ENCODE results near the gene HHAT.

The HHAT gene

DNA sequence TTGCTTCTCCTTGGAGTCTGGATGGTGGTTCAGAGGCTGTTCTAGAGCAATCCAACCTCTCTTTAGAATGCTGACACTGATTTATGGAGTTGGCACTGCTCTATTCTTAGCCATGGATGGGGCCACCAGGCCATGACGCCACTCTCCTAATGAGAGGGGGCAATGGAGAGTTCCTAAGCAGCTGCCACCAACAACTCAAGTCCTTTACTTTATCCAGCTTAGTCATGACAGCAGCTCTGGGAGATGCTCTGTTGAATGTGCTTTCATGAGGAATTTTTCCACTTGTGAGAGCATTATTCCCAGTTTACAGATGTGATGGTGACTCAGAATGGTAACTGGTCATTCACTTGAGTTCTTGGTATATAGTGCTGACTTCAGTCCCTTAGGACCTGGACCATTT is 366.3 kb downstream of the HHAT start:
- FAIRE-seq, result no peak

DNA sequence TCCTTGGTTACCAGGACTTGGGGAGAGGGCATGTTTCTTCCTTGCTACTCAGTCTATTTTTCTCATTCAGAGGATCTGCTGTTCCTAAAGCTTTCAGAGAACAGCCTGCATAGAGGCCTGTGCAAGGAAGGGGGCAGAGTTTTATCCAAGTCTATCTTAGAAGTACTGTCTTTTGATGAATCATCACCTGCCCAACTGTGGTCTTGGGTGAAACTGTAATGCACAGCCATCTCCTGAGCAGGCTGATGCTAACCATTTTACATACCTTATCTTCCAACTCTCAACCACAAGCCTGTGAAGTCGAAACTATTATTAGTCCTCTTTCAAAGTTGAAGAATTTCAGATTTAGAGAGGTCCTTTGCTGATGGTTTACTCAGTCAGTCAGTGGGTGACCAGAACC is 368.0 kb downstream of the HHAT start:
- no peak for FAIRE-seq

DNA sequence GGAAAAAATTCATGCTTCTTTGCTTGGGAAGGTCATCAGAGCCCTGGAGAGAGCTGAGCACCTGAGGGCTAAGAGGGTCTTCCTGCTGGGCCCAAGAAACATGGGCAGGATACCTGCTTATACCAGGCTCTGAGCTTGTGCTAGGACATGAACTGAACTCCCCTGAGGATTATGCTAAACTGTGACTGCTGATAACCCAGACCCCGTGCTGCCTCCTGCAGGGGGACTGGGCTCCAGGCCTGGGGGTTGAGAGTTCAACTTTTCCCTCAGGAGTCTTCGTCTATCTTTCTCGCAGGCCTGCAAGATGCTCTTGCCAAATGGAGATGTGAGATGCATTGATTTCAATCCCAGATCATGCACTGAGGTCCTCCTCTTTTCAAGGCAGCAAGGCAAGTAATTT is 368.5 kb downstream of the HHAT start:
- FAIRE-seq, result no peak

DNA sequence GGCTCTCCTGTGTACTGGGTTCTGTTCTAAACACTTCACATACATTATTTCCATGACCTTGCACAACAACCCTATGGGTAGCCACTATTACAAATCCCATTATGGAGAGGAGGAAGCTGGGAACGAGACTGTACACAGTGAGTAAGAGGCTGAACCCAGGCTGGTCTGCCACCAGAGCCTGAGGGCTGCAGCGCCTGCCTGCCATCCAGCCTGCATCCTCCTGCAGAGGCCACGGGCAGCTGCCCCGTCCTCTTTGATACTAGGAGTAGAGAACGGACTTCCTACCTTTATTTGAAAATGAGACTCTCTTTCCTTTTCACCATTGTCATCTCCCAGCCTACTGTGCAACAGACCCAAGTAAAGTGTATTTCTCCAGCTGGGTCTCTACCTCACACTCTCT is 370.0 kb downstream of the HHAT start:
- FAIRE-seq, result no peak

DNA sequence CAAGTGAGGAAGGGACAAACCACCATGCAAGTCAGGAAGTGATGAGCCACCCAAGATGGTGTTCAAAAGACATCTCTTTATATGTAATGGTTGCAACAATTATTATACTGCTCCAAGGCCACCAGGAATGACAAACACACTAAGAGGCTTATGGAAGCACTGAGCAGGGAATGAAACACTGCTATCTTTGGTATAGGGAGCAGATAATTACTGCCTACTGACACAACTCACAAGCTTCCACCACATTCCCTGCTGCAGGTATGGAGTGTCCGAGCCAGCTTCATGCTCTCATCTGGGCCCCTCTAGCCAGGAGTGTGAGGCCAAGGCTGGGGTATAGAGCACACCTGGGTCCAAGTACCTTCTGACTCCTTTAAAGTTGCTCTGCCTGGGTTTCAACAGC is 371.4 kb downstream of the HHAT start:
- FAIRE-seq, result no peak

DNA sequence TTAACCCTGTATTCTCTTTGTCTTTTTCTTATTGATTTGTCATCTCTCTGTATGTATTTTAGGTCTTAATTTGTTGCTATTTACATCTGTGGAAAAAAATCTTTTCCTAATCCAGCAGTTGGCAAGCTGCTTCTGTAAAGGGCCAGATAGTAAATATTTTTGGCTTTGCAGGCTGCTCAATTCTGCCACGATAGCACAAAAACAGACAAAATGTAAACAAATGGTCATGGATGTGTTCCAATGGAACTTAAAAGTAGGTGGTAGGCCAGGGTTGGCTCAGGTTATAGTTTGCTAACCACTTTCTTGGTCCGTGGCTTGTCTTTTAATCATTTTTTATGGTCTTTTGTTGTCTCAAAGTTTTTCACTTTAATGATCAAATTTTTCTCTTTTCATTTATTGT is 371.8 kb downstream of the HHAT start:
- FAIRE-seq, result no peak

DNA sequence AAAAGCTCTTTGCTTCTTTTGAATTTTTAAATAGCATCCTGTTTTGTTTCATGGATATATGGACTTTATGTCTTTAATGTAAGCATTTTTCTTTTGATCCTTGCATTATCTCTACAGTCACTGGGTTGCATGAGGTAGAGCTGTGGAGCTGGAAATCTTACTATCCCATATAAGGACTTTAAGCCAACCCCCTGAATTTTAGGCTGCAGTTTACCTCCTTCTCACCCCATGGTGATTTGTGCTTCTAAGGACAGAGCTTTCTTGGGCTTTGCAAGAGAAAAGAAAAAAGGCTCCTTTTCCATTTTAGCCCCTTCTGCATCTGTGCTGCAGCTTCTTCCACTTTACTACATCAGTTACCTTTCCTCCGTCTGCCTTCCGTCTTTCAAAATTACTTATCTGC is 373.8 kb downstream of the HHAT start:
- no peak for FAIRE-seq

DNA sequence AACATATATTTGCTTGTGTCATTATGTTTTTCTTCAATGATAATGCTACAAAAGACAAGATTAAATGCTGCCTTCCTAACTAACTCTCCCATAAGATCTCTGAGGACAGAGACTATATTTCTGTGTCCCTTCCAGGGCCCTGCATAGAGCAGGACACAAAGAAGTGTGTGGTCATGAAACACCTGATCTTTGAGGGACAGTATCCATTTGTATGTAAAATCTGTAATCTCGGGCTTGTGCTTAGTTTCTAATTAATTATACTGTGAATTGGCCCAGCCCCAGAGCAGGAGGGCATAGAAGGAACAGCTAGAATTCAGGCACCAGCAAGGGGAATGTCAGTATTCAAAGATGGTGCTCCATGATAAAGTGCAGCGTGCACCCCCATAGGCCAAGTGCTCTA is 374.9 kb downstream of the HHAT start:
- FAIRE-seq, result no peak

DNA sequence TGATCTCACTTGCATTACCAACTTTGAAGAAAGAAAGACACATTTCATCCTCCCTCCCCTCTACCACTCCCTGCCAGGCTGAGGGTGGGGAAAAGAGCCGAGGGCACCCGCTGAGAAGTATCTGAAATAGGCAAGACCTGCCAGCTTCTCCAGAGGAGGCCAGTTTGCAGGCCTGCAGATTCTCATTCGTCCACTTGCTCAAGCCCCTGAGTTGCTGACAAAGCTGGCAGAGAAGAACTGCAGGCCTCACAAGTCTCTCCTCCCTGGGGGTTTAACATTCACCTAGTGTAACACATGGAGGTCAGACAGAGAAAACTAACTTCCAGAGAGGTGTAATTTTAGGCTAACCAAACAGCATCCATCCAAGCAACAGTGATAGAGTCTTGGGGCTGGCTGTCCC is 376.4 kb downstream of the HHAT start:
- FAIRE-seq, result no peak

DNA sequence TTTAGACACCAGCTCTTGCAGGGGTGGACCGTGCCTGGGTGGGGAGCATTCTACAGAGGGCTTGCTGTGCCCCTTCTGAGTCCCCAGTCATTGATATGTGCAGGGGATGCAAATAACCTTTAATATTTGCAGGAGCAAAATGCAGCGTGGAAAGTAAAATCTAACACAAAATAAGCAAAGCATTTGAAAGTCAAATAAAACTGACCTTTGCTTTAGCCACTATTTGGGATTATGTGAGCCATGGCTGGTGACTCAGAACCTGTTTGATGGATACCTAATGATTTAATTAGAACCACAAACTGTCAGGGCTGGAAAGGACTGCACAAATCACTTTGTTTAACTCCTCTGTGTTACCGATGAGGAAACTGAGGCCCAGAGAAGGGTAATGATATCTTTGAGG is 377.5 kb downstream of the HHAT start:
- FAIRE-seq, result no peak

DNA sequence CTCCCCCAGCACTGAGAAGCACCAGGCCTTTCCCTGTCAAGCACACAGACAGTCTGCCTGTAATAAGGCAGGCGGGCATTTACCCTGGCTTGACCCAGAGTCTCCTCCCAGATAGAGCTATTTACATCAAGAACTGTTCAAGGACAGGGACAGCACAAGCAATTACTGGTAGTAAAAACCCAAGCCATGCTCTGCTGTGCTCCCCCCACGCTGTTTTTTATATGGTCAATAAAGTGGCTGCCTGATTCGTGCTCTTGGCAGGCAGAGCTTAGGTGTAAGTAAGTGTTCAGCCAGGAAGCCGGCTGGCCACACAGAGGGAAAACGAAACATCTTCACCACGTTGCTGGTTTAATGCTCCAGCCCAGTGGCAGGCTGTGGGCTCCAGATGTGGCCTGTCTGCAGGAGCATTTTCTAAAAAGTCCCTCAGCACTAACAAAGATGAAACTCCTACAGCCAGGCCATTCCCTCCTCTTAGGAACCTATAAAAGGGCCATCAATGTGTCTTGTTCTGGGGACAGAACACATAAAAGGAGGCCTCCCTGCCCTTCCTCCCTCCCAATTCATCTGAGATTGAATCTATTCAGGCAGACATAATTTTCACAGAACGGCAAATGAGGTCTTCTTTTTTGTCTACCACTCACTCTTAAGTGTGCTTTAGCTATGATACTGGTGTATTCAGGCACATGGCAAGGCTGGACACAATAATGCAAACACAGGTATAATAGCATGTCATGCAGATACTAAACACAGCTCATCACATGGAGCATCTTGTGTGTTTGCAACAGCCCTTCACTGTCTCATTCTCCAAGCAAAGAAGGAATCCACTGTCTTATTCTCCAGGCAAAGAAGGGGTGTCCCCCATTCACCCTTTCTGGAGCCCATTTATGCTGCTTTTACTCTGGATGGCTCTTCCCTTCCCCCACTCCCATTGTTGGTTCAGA is 378.9 kb downstream of the HHAT start:
- FAIRE-seq, result no peak

DNA sequence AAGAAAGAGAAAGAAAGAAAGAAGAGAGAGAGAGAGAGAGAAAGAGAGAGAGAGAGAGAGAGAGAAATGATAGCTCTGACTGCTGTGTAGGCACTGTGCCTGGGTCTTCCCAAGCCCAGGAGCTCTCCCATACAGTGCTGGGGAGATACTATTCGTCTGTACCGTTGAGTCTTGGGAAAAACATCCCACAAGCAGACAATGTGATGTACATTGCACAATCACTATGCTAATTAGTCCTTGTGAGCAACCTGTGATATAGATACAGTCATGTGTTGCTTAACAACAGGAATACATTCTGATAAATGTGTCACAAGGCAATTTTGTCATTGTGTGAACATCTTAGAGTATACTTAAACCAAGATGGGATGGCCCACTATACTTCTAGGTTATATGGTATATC is 381.0 kb downstream of the HHAT start:
- FAIRE-seq, result no peak

DNA sequence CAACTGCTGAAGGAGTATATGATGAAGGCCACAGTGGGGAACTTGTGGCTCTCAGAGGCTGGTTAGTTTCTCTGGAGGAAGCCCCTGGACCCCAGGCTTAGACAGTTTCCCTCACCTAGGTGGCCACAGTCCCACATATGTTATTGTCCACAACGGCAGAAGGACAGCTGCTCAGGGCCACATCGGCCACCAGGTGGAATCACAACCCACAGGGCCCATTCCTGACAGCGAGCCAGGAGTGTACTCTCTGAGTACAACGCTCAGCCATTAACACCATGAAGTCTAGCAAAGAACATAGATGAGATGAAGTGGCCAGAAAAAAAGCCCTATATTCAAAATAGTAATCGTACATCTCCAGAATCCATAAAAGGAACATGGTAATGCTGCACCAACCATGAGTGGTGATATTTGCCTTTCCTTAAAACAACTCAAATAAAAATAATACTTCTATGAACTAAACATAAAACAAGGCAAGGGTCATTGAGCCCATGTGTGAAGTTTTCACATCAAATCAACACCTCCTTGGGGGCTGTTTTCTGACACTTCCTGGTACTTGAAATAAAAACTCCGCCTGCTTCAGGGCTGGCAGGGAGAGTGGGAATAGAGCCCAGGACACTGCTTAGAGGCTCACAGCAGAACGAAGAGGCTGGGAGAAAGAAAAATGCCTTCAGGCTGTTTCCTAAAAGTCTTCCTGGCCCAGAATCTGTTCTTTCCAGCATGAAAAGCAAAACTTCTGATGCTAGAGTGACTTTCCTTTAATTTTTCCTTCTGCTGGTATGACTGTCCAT is 383.3 kb downstream of the HHAT start:
- no peak for FAIRE-seq

DNA sequence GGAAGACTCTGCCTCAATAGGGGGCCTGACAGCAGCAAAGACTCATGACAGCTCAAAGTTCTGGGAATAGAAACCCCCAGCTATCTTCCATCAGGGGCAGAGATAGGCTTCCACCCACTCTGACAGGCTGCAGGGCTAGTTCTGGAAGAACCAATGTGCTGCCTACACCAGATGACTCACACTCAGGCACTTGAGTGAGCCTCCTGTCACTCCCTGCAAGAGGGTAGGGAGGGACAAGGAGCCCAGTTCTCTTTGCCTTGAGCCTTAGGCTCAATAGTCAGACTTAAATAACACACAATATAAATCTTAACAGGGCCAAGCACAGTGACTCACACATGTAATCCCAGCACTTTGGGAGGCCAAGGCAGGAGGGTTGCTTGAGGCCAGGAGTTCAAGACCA is 386.4 kb downstream of the HHAT start:
- FAIRE-seq, result no peak

DNA sequence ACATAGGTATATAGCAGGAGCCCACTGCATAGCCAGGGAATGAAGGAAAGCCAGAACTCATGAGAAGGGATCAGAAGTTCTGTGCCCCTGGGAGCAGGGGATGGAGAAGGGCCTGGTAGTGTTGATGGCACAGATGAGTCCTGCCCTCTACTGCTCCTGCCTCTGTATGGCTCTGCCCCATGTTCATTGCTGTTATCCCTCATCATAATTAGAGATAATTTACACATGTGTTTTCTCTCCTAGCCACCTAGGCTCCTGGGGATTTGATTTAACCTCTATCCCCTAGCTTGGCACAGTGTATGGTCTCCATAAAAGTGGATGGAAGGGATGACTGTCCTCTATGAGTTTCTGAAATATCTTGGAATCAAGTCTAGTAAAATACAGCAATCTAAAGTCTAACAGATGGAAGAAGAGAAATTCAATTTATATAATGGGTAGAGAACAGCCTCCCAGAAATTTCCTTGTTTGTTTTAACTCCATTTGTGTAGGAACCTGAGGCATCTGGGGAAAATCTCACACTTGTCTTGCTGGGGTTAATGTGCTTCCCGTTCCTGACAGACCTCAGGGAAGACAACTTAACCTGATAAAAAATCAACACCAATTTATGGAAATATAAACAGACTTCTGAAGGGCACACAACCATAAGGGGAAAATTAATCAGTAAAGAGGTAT is 393.8 kb downstream of the HHAT start:
- no peak for FAIRE-seq

DNA sequence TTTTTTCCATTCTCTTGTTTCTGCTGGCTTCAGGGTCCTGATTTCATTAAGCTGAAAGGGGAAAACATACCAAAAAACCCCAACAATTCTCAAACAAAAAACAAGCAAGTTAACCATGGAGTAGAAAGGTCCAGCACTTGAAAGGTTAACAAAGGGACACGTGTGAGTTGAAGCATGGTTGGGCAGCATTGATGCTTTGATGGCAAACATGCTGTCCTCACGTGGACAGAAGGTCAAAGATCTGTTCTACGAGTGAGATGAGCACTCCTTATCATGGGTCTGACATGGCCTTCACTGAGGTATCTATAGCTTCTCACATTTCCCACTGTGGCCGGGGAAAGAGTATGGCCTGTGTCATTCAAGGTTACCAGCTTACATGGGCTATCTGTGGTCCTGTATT is 394.9 kb downstream of the HHAT start:
- no peak for FAIRE-seq

DNA sequence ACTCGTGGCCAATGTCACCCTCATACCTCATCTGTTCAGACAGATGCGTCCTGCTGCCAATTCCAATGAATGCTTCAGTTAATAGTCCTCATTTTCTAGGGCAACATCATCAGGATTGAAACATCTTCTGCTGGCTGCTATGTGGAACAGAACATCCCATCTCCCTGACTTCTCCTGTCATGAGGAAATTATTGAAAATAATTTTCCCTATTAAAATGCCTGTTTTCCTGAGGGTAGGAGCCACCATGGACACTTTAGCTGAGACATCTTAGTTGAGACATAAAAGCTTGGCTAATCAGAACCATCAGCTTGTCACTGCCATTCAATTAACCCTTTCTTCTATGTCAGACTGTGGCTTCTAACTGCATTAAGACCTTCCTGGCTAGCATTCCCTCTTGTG is 396.1 kb downstream of the HHAT start:
- no peak for FAIRE-seq

All from A204.1 (cell line).